ENCODE results near the gene HLA-DRB1.
"Not testable (repeated sequence)": the region's sequence is repeated elsewhere in the genome, so short reads cannot be mapped to it uniquely, and the experiment has no call there.

Gene HLA-DRB1

GRCh38 chr6:32607263-32607987 lies 17.8 kb upstream of the HLA-DRB1 start:
- H3K36me3 ChIP-seq (ENCODE audit: control insufficient read depth, insufficient read depth, low read length): no peaks in the 10 kb centered on the region
- H3K9ac ChIP-seq (ENCODE audit: low read length): no peak overlapping the region
- H3K4me1 ChIP-seq (ENCODE audit: control insufficient read depth, insufficient read depth, low read length): no peaks in the 10 kb centered on the region
- H3K27me3 ChIP-seq (ENCODE audit: control insufficient read depth, insufficient read depth, low read length): no peaks in the 10 kb centered on the region
- no peak overlapping the region for H3K27ac ChIP-seq (ENCODE audit: low read depth, low read length)
- no peak overlapping the region for H3K4me3 ChIP-seq (ENCODE audit: low read length)

- Histone ChIP-seq H3K27ac (ENCODE audit: low read depth, low read length) (peak overlapping the region; percentile 52), H3K4me1 (ENCODE audit: control insufficient read depth, insufficient read depth, low read length) (no peaks in the 10 kb centered on the region), H3K27me3 (ENCODE audit: control insufficient read depth, insufficient read depth, low read length) (no peaks in the 10 kb centered on the region), H3K36me3 (ENCODE audit: control insufficient read depth, insufficient read depth, low read length) (no peaks in the 10 kb centered on the region), H3K4me3 (ENCODE audit: low read length) (no peak overlapping the region), H3K9ac (ENCODE audit: low read length) (no peak overlapping the region)
Observed at GRCh38 chr6:32604434-32604877, 14.8 kb upstream of the HLA-DRB1 start.

GRCh38 chr6:32603888-32604287 lies 14.2 kb upstream of the HLA-DRB1 start:
- Histone ChIP-seq H3K27ac (ENCODE audit: low read depth, low read length) (peak overlapping the region; percentile 52), H3K36me3 (ENCODE audit: control insufficient read depth, insufficient read depth, low read length) (no peaks in the 10 kb centered on the region), H3K9ac (ENCODE audit: low read length) (no peak overlapping the region), H3K4me3 (ENCODE audit: low read length) (no peak overlapping the region), H3K27me3 (ENCODE audit: control insufficient read depth, insufficient read depth, low read length) (no peaks in the 10 kb centered on the region), H3K4me1 (ENCODE audit: control insufficient read depth, insufficient read depth, low read length) (no peaks in the 10 kb centered on the region)

GRCh38 chr6:32603222-32603621 lies 13.6 kb upstream of the HLA-DRB1 start:
- no peaks in the 10 kb centered on the region for H3K27me3 ChIP-seq (ENCODE audit: control insufficient read depth, insufficient read depth, low read length)
- no peak overlapping the region for H3K9ac ChIP-seq (ENCODE audit: low read length)
- H3K4me1 ChIP-seq (ENCODE audit: control insufficient read depth, insufficient read depth, low read length): no peaks in the 10 kb centered on the region
- no peak overlapping the region for H3K27ac ChIP-seq (ENCODE audit: low read depth, low read length)
- H3K36me3 ChIP-seq (ENCODE audit: control insufficient read depth, insufficient read depth, low read length): no peaks in the 10 kb centered on the region
- H3K4me3 ChIP-seq (ENCODE audit: low read length): no peak overlapping the region

- H3K27ac ChIP-seq (ENCODE audit: low read depth, low read length): no peak overlapping the region
- H3K9ac ChIP-seq (ENCODE audit: low read length): no peak overlapping the region
- no peak overlapping the region for H3K4me3 ChIP-seq (ENCODE audit: low read length)
- no peaks in the 10 kb centered on the region for H3K4me1 ChIP-seq (ENCODE audit: control insufficient read depth, insufficient read depth, low read length)
- H3K36me3 ChIP-seq (ENCODE audit: control insufficient read depth, insufficient read depth, low read length): no peaks in the 10 kb centered on the region
- no peaks in the 10 kb centered on the region for H3K27me3 ChIP-seq (ENCODE audit: control insufficient read depth, insufficient read depth, low read length)
Observed at GRCh38 chr6:32602383-32602782, 12.7 kb upstream of the HLA-DRB1 start.

GRCh38 chr6:32597024-32597423 lies 7.4 kb upstream of the HLA-DRB1 start:
- no peak overlapping the region for H3K9ac ChIP-seq (ENCODE audit: low read length)
- H3K4me1 ChIP-seq (ENCODE audit: control insufficient read depth, insufficient read depth, low read length): no peaks in the 10 kb centered on the region
- no peaks in the 10 kb centered on the region for H3K36me3 ChIP-seq (ENCODE audit: control insufficient read depth, insufficient read depth, low read length)
- no peaks in the 10 kb centered on the region for H3K27me3 ChIP-seq (ENCODE audit: control insufficient read depth, insufficient read depth, low read length)
- H3K4me3 ChIP-seq (ENCODE audit: low read length): no peak overlapping the region
- H3K27ac ChIP-seq (ENCODE audit: low read depth, low read length): no peak overlapping the region

GRCh38 chr6:32590713-32591112 lies 1.1 kb upstream of the HLA-DRB1 start:
- H3K27me3 ChIP-seq (ENCODE audit: control insufficient read depth, insufficient read depth, low read length); H3K9ac ChIP-seq (ENCODE audit: low read length); H3K4me3 ChIP-seq (ENCODE audit: low read length); H3K4me1 ChIP-seq (ENCODE audit: control insufficient read depth, insufficient read depth, low read length); H3K27ac ChIP-seq (ENCODE audit: low read depth, low read length); H3K36me3 ChIP-seq (ENCODE audit: control insufficient read depth, insufficient read depth, low read length): not testable (repeated sequence)

GRCh38 chr6:32588156-32588555 lies 1.5 kb downstream of the HLA-DRB1 start:
- Histone ChIP-seq H3K36me3 (ENCODE audit: control insufficient read depth, insufficient read depth, low read length) (no peaks in the 10 kb centered on the region), H3K4me3 (ENCODE audit: low read length) (peak overlapping the region; percentile 46), H3K27ac (ENCODE audit: low read depth, low read length) (no peak overlapping the region), H3K9ac (ENCODE audit: low read length) (no peak overlapping the region), H3K4me1 (ENCODE audit: control insufficient read depth, insufficient read depth, low read length) (no peaks in the 10 kb centered on the region), H3K27me3 (ENCODE audit: control insufficient read depth, insufficient read depth, low read length) (no peaks in the 10 kb centered on the region)

GRCh38 chr6:32583527-32583898 lies 6.1 kb downstream of the HLA-DRB1 start:
- Histone ChIP-seq H3K9ac (ENCODE audit: low read length) (no peak overlapping the region), H3K4me1 (ENCODE audit: control insufficient read depth, insufficient read depth, low read length) (no peaks in the 10 kb centered on the region), H3K27ac (ENCODE audit: low read depth, low read length) (no peak overlapping the region), H3K27me3 (ENCODE audit: control insufficient read depth, insufficient read depth, low read length) (no peaks in the 10 kb centered on the region), H3K4me3 (ENCODE audit: low read length) (peak overlapping the region; percentile 58), H3K36me3 (ENCODE audit: control insufficient read depth, insufficient read depth, low read length) (no peaks in the 10 kb centered on the region)

GRCh38 chr6:32581315-32582095 lies 8.1 kb downstream of the HLA-DRB1 start:
- no peaks in the 10 kb centered on the region for H3K4me1 ChIP-seq (ENCODE audit: control insufficient read depth, insufficient read depth, low read length)
- no peak overlapping the region for H3K27ac ChIP-seq (ENCODE audit: low read depth, low read length)

GRCh38 chr6:32580593-32580992 lies 9.1 kb downstream of the HLA-DRB1 start:
- no peak overlapping the region for H3K4me3 ChIP-seq (ENCODE audit: low read length)
- H3K4me1 ChIP-seq (ENCODE audit: control insufficient read depth, insufficient read depth, low read length): no peaks in the 10 kb centered on the region
- no peaks in the 10 kb centered on the region for H3K36me3 ChIP-seq (ENCODE audit: control insufficient read depth, insufficient read depth, low read length)
- no peak overlapping the region for H3K27ac ChIP-seq (ENCODE audit: low read depth, low read length)
- no peaks in the 10 kb centered on the region for H3K27me3 ChIP-seq (ENCODE audit: control insufficient read depth, insufficient read depth, low read length)
- H3K9ac ChIP-seq (ENCODE audit: low read length): no peak overlapping the region

More at GRCh38 chr6:32581315-32582095, 8.1 kb downstream of the HLA-DRB1 start:
- Histone ChIP-seq H3K4me3 (ENCODE audit: low read length) (no peak overlapping the region), H3K9ac (ENCODE audit: low read length) (no peak overlapping the region), H3K36me3 (ENCODE audit: control insufficient read depth, insufficient read depth, low read length) (no peaks in the 10 kb centered on the region), H3K27me3 (ENCODE audit: control insufficient read depth, insufficient read depth, low read length) (no peaks in the 10 kb centered on the region)

GRCh38 chr6:32578962-32579361 lies 10.7 kb downstream of the HLA-DRB1 start:
- H3K4me3 ChIP-seq (ENCODE audit: low read length): no peak overlapping the region
- no peaks in the 10 kb centered on the region for H3K27me3 ChIP-seq (ENCODE audit: control insufficient read depth, insufficient read depth, low read length)
- H3K36me3 ChIP-seq (ENCODE audit: control insufficient read depth, insufficient read depth, low read length): no peaks in the 10 kb centered on the region
- H3K9ac ChIP-seq (ENCODE audit: low read length): no peak overlapping the region
- H3K27ac ChIP-seq (ENCODE audit: low read depth, low read length): no peak overlapping the region
- no peaks in the 10 kb centered on the region for H3K4me1 ChIP-seq (ENCODE audit: control insufficient read depth, insufficient read depth, low read length)

- not testable (repeated sequence) for H3K9ac ChIP-seq (ENCODE audit: low read length); H3K4me3 ChIP-seq (ENCODE audit: low read length); H3K27ac ChIP-seq (ENCODE audit: low read depth, low read length); H3K4me1 ChIP-seq (ENCODE audit: control insufficient read depth, insufficient read depth, low read length); H3K36me3 ChIP-seq (ENCODE audit: control insufficient read depth, insufficient read depth, low read length); H3K27me3 ChIP-seq (ENCODE audit: control insufficient read depth, insufficient read depth, low read length)
Observed at GRCh38 chr6:32577493-32577892, 12.2 kb downstream of the HLA-DRB1 start.
